Stimulated activated CD8-positive, alpha-beta memory T cell treated with anti-CD3 and anti-CD28 coated beads, Interleukin-4, amount 100 ng/mL, for 48 hours (primary cell): ENCODE results near the gene ARHGEF6.

Experiments
- DNase-seq: peaks from one replicate; pipeline ENCODE4 v3.0.0-alpha.2; 2020

ARHGEF6 gene

GRCh38 chrX:136636121-136636520, 144.6 kb downstream of the ARHGEF6 start:
- no peak for DNase-seq

- no peak for DNase-seq
Measured at GRCh38 chrX:136635235-136635634, 145.5 kb downstream of the ARHGEF6 start.

GRCh38 chrX:136630881-136631280, 149.9 kb downstream of the ARHGEF6 start:
- no peak for DNase-seq

- DNase-seq, result no peak
Measured at GRCh38 chrX:136629084-136629750, 151.5 kb downstream of the ARHGEF6 start.

GRCh38 chrX:136627409-136627808, 153.3 kb downstream of the ARHGEF6 start:
- DNase-seq, result peak; percentile 40

- DNase-seq, result no peak
Measured at GRCh38 chrX:136626891-136627290, 153.8 kb downstream of the ARHGEF6 start.

GRCh38 chrX:136626237-136626636, 154.5 kb downstream of the ARHGEF6 start:
- DNase-seq, result no peak

GRCh38 chrX:136625246-136625645, 155.5 kb downstream of the ARHGEF6 start:
- DNase-seq, result no peak

- DNase-seq, result peak; percentile 60
Measured at GRCh38 chrX:136623396-136623795, 157.3 kb downstream of the ARHGEF6 start.

- no peak for DNase-seq
Measured at GRCh38 chrX:136622568-136622967, 158.2 kb downstream of the ARHGEF6 start.

- DNase-seq, result no peak
Measured at GRCh38 chrX:136620780-136621179, 160.0 kb downstream of the ARHGEF6 start.

- DNase-seq, result peak; percentile 40
Measured at GRCh38 chrX:136619899-136620505, 160.7 kb downstream of the ARHGEF6 start.

GRCh38 chrX:136616987-136617685, 163.6 kb downstream of the ARHGEF6 start:
- no peak for DNase-seq
